GM19238 (cell line): Measurements from ENCODE around the gene SLC39A6.
"Not testable (repeated sequence)": the region's sequence is repeated elsewhere in the genome, so short reads cannot be mapped to it uniquely, and the experiment has no call there.

Source experiments
- DNase-seq: peaks from one replicate; pipeline ENCODE4 v3.0.0; 2011; ENCODE audit warnings: low spot score; ENCODE audit not compliant: insufficient read length

SLC39A6 gene, protein sequence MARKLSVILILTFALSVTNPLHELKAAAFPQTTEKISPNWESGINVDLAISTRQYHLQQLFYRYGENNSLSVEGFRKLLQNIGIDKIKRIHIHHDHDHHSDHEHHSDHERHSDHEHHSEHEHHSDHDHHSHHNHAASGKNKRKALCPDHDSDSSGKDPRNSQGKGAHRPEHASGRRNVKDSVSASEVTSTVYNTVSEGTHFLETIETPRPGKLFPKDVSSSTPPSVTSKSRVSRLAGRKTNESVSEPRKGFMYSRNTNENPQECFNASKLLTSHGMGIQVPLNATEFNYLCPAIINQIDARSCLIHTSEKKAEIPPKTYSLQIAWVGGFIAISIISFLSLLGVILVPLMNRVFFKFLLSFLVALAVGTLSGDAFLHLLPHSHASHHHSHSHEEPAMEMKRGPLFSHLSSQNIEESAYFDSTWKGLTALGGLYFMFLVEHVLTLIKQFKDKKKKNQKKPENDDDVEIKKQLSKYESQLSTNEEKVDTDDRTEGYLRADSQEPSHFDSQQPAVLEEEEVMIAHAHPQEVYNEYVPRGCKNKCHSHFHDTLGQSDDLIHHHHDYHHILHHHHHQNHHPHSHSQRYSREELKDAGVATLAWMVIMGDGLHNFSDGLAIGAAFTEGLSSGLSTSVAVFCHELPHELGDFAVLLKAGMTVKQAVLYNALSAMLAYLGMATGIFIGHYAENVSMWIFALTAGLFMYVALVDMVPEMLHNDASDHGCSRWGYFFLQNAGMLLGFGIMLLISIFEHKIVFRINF

GRCh38 chr18:36129300-36130038, at the start of gene SLC39A6, which contains the start of gene ELP2:
Gene SLC39A6, minus strand, starts transcription at chr18:36129340. Its CDS starts 2,333 bp downstream, at chr18:36127007.
Gene ELP2, plus strand, starts transcription at chr18:36129899. Its CDS starts 35 bp downstream, at chr18:36129934.
- peak; percentile 81 for DNase-seq

DNA sequence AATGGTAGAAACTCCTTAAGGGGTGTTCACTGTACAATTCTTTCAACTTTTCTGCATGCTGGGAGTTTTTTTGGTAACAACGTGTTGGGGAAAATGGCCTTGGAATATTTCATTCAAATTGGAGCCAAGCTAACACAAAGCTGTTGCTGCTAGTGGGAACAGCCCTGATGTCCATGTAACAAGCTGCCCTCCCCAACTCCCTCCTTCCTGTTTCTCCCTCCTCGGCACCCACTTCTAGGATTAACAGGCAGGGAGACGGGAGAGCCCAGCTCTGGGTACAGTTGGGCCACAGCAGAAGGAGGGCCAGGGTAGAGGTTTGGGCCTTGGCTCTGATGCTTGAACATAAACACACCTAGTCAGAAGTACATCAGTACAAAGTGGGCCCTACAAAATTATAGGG, 48.8 kb upstream of the SLC39A6 start:
- no peak for DNase-seq

DNA sequence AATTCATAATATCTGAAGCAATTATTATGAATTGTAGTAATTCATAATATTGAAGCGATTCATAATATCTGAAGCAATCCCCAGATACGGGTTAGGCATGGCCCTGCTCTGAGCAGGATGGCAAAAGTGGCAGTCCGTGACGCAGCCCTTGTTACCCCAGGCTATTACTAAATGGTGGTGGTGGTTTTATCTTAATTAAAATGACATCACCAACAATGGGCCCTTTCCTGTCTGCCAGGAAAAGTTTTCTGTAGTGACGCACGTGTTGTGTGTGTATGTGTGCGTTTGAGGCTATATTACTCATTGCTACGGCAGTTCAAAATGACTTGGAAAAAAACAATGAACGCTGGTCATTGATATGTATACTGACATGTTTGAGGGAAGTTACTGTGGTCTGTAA, 47.6 kb upstream of the SLC39A6 start:
- DNase-seq = no peak

GRCh38 chr18:36176177-36176584, 47.0 kb upstream of the SLC39A6 start:
- DNase-seq = no peak

- DNase-seq = no peak
These were observed 46.3 kb upstream of the SLC39A6 start for GRCh38 chr18:36175481-36175880.

- DNase-seq = no peak
These were observed 40.8 kb upstream of the SLC39A6 start for GRCh38 chr18:36169938-36170337.

- DNase-seq = not testable (repeated sequence)
These were observed 39.2 kb upstream of the SLC39A6 start for GRCh38 chr18:36168296-36168695.

GRCh38 chr18:36167692-36168218, 38.6 kb upstream of the SLC39A6 start:
- no peak for DNase-seq

DNA sequence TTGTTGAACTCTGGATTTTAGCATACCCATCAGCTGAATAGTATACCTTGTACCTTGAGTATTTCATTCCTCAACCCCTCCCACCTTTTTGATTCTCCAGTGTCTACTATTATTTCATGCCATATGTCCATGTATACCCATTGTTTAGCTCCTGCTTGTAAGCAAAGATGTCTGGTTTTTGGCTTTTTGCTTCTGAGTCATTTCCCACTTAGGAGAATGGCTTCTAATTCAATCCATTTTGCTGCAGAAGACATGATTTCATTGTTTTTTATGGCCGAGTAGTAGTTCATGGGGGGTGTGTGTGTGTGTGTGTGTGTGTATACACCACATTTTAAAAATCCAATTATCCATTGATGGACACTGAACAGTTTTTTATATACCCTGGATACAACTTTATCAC, 33.8 kb upstream of the SLC39A6 start:
- no peak for DNase-seq

DNA sequence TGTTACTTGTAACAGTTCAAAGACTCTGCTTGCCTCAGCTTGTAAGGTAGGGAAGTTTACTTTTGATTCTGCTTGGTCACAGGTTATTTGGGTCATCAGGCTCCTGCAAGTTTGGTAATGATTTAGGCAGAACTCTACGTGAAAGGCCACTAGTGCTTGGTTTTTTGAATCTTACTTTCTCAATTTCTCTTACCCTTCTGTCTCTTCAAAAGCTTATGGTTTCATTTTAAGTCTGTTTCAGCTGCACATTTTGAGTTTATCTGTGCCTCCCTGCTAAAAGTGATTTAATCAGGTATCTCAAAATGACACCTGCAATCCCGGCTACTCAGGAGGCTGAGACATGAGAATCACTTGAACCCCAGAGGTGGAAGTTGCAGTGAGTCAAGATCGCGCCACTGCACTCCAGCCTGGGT, 31.8 kb upstream of the SLC39A6 start:
- DNase-seq = no peak

DNA sequence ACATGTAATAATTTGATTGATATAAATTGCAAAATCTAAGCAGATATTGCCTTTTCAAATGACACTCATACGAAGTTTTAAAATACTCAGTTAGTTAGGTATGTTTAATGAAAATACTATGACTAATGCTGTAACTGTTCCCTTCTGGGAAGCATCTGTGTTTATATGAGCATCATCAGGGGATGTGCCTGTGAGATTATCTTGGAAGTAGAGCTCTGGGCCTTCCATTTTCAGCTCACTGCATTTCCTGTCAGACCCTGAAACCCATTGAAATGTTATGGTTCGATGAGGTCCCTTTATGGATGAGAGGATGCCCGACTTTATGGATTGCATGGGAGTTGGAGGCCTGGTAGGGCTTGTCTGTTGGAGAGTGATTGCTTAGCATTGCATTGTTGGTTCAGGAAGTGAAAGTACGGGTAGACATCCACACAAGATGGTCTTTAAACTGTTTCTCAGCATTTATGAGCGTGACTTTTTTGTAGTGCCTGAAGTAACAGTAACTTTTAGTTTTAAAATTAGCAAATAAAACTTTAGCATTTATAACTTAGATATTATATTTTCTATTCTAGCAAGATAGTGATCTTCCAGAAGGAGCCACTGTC, 29.2 kb upstream of the SLC39A6 start:
- DNase-seq = no peak

- DNase-seq = no peak
These were observed 28.3 kb upstream of the SLC39A6 start for GRCh38 chr18:36157441-36157840.

DNA sequence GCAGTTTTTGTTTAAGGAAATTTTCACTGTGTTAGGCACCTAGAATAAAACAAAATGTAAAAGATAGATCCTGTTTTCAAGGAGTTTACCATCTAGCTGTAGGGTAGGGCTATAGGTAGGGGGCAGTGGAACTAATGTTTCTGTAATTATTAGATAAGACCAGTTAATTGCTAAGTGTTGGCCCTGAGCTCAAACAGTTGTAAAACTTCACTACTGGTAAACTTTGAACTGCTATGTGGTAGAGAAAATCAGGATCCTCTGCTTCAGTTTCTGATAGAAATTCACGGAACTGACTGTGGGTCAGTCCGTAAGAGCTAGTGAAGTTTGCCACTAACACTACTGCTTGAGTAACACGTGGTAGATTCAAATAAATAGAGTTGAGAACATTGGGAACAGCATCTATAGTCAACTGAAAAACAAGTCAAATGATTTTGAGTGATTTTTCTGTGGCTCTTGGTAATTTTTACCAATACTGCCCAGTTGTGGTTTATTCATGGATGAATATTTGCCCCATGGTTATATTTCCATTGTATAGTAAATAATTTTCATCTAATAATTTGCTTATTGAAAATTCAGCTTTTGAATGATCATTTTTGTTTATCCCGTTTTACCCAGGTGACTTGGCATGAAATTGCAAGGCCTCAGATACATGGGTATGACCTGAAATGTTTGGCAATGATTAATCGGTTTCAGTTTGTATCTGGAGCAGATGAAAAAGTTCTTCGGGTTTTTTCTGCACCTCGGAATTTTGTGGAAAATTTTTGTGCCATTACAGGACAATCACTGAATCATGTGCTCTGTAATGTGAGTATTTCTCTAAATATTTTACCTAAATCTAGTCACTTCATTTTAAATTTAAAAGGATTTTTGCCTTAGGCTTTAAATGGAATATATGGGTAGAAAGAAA, 27.0 kb upstream of the SLC39A6 start:
- no peak for DNase-seq

DNA sequence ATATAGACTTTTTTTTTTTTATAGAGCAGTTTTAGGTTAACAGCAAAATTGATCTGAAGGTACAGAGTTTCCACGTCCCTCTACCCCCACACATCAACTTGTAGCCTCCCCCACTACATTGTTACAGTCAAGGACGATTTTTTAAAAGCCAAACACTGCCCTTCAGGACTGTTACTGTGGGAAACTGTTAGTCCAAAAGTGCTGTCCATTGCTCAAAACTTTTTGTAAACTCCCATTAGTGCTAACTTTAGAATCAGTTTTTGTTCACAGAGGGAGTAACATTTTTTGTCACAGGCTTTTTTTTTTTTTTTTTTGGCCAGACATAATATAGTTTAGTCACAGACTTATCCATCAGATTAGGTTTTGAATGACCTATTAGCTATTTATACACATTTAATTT, 24.6 kb upstream of the SLC39A6 start:
- DNase-seq = no peak

GRCh38 chr18:36153203-36153602, 24.1 kb upstream of the SLC39A6 start:
- DNase-seq = no peak

- no peak for DNase-seq
These were observed 23.6 kb upstream of the SLC39A6 start for GRCh38 chr18:36152781-36153180.

- DNase-seq = peak; percentile 14
These were observed 20.6 kb upstream of the SLC39A6 start for GRCh38 chr18:36149514-36150289.

DNA sequence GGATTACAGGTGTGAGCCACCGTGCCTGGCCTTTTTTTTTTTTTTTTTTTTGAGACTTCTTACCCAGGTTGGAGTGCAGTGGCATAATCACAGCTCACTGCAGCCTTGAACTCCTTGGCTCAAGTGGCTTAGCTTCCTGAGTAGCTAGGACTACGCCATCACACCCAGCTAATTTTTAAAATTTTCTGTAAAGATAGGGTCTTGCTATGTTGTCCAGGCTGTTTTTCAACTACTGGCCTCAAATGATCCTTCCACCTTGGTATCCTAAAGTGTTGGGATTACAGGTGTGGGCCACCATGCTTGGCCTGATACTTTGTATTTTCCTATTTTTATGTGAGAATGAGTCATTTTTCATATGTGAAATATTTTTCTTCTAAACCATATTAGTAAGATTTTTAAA, 14.3 kb upstream of the SLC39A6 start:
- DNase-seq = no peak

GRCh38 chr18:36142751-36143150, 13.6 kb upstream of the SLC39A6 start:
- no peak for DNase-seq
